HEK293 (cell line): ENCODE measurements around the gene DUSP16.
"Not testable (repeated sequence)": the region's sequence is repeated elsewhere in the genome, so short reads cannot be mapped to it uniquely, and the experiment has no call there.

ENCODE experiments used
- CTCF ChIA-PET: fragments of 350-600 bp; formaldehyde crosslinking; extraction: SDS; loops from one replicate; lab custom pipeline; 2021; ENCODE audit warnings: antibody characterized with exemption; lab: Yijun Ruan, JAX
- POLR2A ChIA-PET: fragments of 300-600 bp; formaldehyde crosslinking; extraction: SDS; loops from one replicate; lab custom pipeline; 2020; ENCODE audit warnings: antibody characterized with exemption, inconsistent platforms; lab: Yijun Ruan, JAX
- H3K27ac ChIP-seq: fragments of 200-500 bp; sonication (Bioruptor generic); 2 replicates; pipeline ENCODE4 v1.5.1; 2014; ENCODE audit warnings: low read depth, low read length, control low read depth, inconsistent platforms; ENCODE audit errors: extremely low read depth
- H3K36me3 ChIP-seq, 2 experiments: fragments of 200-500 bp in 1 of 2; sonication (Bioruptor generic) in 1 of 2; 1 replicate in 1 of 2; 2 replicates in 1 of 2; pipeline ENCODE4 v1.5.1; 2014 to 2017; ENCODE audit warnings: inconsistent platforms in 2 of 2, low read length in 2 of 2; ENCODE audit not compliant: control insufficient read depth in 2 of 2, insufficient read depth in 1 of 2
- H3K4me1 ChIP-seq: fragments of 200-500 bp; sonication (Bioruptor generic); 2 replicates; pipeline ENCODE4 v1.5.1; 2014; ENCODE audit warnings: mild to moderate bottlenecking, low read length, inconsistent platforms; ENCODE audit not compliant: control insufficient read depth, insufficient read depth
- H3K4me3 ChIP-seq: 2 replicates; pipeline ENCODE4 v1.5.1; 2011; ENCODE audit warnings: low read depth, mild to moderate bottlenecking, control low read depth, low read length, moderate library complexity
- H3K9me3 ChIP-seq: fragments of 200-500 bp; sonication (Bioruptor generic); 2 replicates; pipeline ENCODE4 v1.5.1; 2014; ENCODE audit warnings: low read depth, low read length, inconsistent platforms; ENCODE audit not compliant: control insufficient read depth, insufficient read depth
- BCL11B ChIP-seq: fragments of 450-650 bp; formaldehyde crosslinking; IDR thresholded peaks from 2 replicates; pipeline ENCODE4 v1.5.1; 2016; ENCODE audit warnings: low read depth, missing biosample characterization, missing genetic modification characterization
- GLIS2 ChIP-seq: fragments of 450-650 bp; formaldehyde crosslinking; IDR thresholded peaks from 2 replicates; pipeline ENCODE4 v1.5.1; 2016; ENCODE audit warnings: missing biosample characterization, missing genetic modification characterization
- HOXD13 ChIP-seq: sonication (generic); formaldehyde crosslinking; IDR thresholded peaks from 2 replicates; pipeline ENCODE4 v1.8.0; 2022; ENCODE audit warnings: missing genetic modification reagents, borderline replicate concordance
- IKZF3 ChIP-seq: fragments of 450-650 bp; IDR thresholded peaks from 2 replicates; pipeline ENCODE4 v1.5.0; 2018; ENCODE audit warnings: missing biosample characterization, mild to moderate bottlenecking, missing genetic modification characterization, moderate library complexity
- MEIS1 ChIP-seq: sonication (generic); formaldehyde crosslinking; IDR thresholded peaks from 2 replicates; pipeline ENCODE4 v1.8.1; 2022; ENCODE audit warnings: missing genetic modification reagents, mild to moderate bottlenecking, borderline replicate concordance
- OSR2 ChIP-seq: fragments of 450-650 bp; formaldehyde crosslinking; IDR thresholded peaks from 2 replicates; pipeline ENCODE4 v1.5.1; 2016; ENCODE audit warnings: missing biosample characterization, missing genetic modification characterization
- PRDM1 ChIP-seq: fragments of 450-650 bp; formaldehyde crosslinking; IDR thresholded peaks from 2 replicates; pipeline ENCODE4; 2016; ENCODE audit warnings: missing biosample characterization, missing genetic modification characterization
- RBAK ChIP-seq: fragments of 450-650 bp; formaldehyde crosslinking; IDR thresholded peaks from 2 replicates; pipeline ENCODE4 v1.5.1; 2016; ENCODE audit warnings: missing biosample characterization, missing genetic modification characterization
- TCF7L2 ChIP-seq: IDR thresholded peaks from 2 replicates; pipeline ENCODE4 v1.6.1; 2011; ENCODE audit warnings: low read depth, mild to moderate bottlenecking, inconsistent platforms, low read length, moderate library complexity, borderline replicate concordance
- ZFP69B ChIP-seq: fragments of 450-650 bp; formaldehyde crosslinking; IDR thresholded peaks from 2 replicates; pipeline ENCODE4 v1.5.1; 2016; ENCODE audit warnings: missing biosample characterization, missing genetic modification characterization
- ZNF157 ChIP-seq: fragments of 450-650 bp; formaldehyde crosslinking; IDR thresholded peaks from 2 replicates; pipeline ENCODE4 v1.5.1; 2016; ENCODE audit warnings: missing biosample characterization, missing genetic modification characterization
- ZNF19 ChIP-seq: fragments of 450-650 bp; formaldehyde crosslinking; IDR thresholded peaks from 2 replicates; pipeline ENCODE4; 2016; ENCODE audit warnings: missing biosample characterization, missing genetic modification characterization, low read depth
- ZNF266 ChIP-seq: fragments of 450-650 bp; formaldehyde crosslinking; IDR thresholded peaks from 2 replicates; pipeline ENCODE4 v1.5.1; 2016; ENCODE audit warnings: missing biosample characterization, missing genetic modification characterization, low read depth
- ZNF335 ChIP-seq: fragments of 450-650 bp; formaldehyde crosslinking; conservative IDR thresholded peaks from 2 replicates; pipeline ENCODE4 v1.5.1; 2016; ENCODE audit warnings: missing biosample characterization, missing genetic modification characterization
- ZNF37A ChIP-seq: fragments of 450-650 bp; IDR thresholded peaks from 2 replicates; pipeline ENCODE4 v1.5.1; 2018; ENCODE audit warnings: missing biosample characterization, missing genetic modification characterization
- ZNF416 ChIP-seq: fragments of 450-650 bp; formaldehyde crosslinking; IDR thresholded peaks from 2 replicates; pipeline ENCODE4 v1.5.1; 2016; ENCODE audit warnings: missing biosample characterization, missing genetic modification characterization
- ZNF560 ChIP-seq: fragments of 450-650 bp; formaldehyde crosslinking; IDR thresholded peaks from 2 replicates; pipeline ENCODE4 v1.5.1; 2017; ENCODE audit warnings: missing biosample characterization, missing genetic modification characterization, borderline replicate concordance
- ZNF664 ChIP-seq: fragments of 450-650 bp; formaldehyde crosslinking; IDR thresholded peaks from 2 replicates; pipeline ENCODE4 v1.5.1; 2016; ENCODE audit warnings: missing biosample characterization, missing genetic modification characterization
- ZNF777 ChIP-seq: fragments of 450-650 bp; formaldehyde crosslinking; IDR thresholded peaks from 2 replicates; pipeline ENCODE4 v1.5.1; 2017; ENCODE audit warnings: missing biosample characterization, missing genetic modification characterization, borderline replicate concordance
- ZSCAN30 ChIP-seq: fragments of 450-650 bp; IDR thresholded peaks from 2 replicates; pipeline ENCODE4 v1.5.1; 2018; ENCODE audit warnings: missing biosample characterization, mild to moderate bottlenecking, missing genetic modification characterization, moderate library complexity
- TF ChIP-seq, protein P1 (sequence below): fragments of 450-650 bp; formaldehyde crosslinking; IDR thresholded peaks from 2 replicates; pipeline ENCODE4 v1.5.1; 2016; ENCODE audit warnings: missing biosample characterization, missing genetic modification characterization
- TF ChIP-seq, protein P2 (sequence below): fragments of 450-650 bp; formaldehyde crosslinking; optimal IDR thresholded peaks from 2 replicates; pipeline ENCODE3; 2016; ENCODE audit warnings: missing biosample characterization, mild to moderate bottlenecking, missing genetic modification characterization
- TF ChIP-seq, protein P3 (sequence below): fragments of 450-650 bp; formaldehyde crosslinking; IDR thresholded peaks from 2 replicates; pipeline ENCODE4 v1.5.1; 2017; ENCODE audit warnings: missing biosample characterization, missing genetic modification characterization

Gene DUSP16

DNA sequence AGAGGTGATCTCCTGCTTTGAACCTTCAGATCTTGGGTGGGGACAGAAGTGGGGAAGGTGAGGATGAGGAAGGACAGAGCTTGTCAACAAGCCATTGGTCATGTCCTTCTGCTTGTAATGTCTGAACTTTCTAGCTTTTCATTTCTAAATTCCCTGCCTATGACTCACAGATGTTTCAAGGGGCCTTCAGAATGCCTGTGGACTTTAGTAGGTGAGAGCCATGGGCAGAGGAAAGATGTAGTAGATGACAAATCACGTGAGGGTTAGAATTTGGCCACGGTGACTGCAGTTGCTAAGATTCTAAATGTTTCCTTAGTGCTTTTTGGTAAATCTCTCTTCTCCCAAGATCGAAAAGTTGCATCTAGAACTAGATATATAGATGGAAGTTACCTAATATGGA is 30.3 kb upstream of the DUSP16 start (continued):
- TF ChIP-seq, protein P1, sequence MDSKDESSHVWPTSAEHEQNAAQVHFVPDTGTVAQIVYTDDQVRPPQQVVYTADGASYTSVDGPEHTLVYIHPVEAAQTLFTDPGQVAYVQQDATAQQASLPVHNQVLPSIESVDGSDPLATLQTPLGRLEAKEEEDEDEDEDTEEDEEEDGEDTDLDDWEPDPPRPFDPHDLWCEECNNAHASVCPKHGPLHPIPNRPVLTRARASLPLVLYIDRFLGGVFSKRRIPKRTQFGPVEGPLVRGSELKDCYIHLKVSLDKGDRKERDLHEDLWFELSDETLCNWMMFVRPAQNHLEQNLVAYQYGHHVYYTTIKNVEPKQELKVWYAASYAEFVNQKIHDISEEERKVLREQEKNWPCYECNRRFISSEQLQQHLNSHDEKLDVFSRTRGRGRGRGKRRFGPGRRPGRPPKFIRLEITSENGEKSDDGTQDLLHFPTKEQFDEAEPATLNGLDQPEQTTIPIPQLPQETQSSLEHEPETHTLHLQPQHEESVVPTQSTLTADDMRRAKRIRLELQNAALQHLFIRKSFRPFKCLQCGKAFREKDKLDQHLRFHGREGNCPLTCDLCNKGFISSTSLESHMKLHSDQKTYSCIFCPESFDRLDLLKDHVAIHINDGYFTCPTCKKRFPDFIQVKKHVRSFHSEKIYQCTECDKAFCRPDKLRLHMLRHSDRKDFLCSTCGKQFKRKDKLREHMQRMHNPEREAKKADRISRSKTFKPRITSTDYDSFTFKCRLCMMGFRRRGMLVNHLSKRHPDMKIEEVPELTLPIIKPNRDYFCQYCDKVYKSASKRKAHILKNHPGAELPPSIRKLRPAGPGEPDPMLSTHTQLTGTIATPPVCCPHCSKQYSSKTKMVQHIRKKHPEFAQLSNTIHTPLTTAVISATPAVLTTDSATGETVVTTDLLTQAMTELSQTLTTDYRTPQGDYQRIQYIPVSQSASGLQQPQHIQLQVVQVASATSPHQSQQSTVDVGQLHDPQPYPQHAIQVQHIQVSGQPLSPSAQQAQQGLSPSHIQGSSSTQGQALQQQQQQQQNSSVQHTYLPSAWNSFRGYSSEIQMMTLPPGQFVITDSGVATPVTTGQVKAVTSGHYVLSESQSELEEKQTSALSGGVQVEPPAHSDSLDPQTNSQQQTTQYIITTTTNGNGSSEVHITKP (tag by site-specific recombination): 0 out of 2 replicates have a peak, but pooled peaks have one; percentile 25
- TF ChIP-seq OSR2 (tag by site-specific recombination): no peak
- TF ChIP-seq ZNF19 (tag by site-specific recombination): no peak
- TF ChIP-seq PRDM1: 0 out of 2 replicates have a peak, but pooled peaks have one; percentile 30
- TF ChIP-seq IKZF3 (tag by site-specific recombination): no peak
- TF ChIP-seq, protein P2, sequence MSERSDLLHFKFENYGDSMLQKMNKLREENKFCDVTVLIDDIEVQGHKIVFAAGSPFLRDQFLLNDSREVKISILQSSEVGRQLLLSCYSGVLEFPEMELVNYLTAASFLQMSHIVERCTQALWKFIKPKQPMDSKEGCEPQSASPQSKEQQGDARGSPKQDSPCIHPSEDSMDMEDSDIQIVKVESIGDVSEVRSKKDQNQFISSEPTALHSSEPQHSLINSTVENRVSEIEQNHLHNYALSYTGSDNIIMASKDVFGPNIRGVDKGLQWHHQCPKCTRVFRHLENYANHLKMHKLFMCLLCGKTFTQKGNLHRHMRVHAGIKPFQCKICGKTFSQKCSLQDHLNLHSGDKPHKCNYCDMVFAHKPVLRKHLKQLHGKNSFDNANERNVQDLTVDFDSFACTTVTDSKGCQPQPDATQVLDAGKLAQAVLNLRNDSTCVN (tag by site-specific recombination): no peak

DNA sequence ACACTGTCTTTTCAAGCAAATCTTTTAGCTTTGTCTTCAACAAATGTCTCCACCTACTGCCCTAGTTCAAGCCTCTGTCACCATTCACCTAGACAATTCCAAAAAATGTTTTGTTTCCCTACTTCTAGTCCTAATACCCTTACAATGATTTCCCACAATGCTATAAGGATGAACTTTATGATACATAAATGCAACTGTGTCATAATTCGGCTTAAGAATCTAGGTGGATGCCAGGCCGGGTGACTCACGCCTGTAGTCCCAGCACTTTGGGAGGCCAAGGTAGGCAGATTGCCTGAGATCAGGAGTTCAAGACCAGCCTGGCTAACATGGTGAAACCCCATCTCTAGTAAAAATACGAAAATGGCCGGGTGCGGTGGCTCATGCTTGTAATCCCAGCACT is 28.3 kb upstream of the DUSP16 start:
- TF ChIP-seq HOXD13 (CRISPR knock-in tag) (no peak), ZNF777 (tag by site-specific recombination) (no peak), BCL11B (no peak), ZNF416 (tag by site-specific recombination) (no peak), ZNF560 (tag by site-specific recombination) (no peak), ZNF664 (no peak), ZNF335 (tag by site-specific recombination) (no peak), ZNF266 (tag by site-specific recombination) (no peak), TCF7L2 (no peak), RBAK (tag by site-specific recombination) (no peak), ZSCAN30 (no peak), MEIS1 (no peak), IKZF3 (tag by site-specific recombination) (no peak), GLIS2 (tag by site-specific recombination) (no peak), ZFP69B (no peak), ZNF37A (tag by site-specific recombination) (no peak), ZNF157 (tag by site-specific recombination) (no peak)
- TF ChIP-seq, protein P3, sequence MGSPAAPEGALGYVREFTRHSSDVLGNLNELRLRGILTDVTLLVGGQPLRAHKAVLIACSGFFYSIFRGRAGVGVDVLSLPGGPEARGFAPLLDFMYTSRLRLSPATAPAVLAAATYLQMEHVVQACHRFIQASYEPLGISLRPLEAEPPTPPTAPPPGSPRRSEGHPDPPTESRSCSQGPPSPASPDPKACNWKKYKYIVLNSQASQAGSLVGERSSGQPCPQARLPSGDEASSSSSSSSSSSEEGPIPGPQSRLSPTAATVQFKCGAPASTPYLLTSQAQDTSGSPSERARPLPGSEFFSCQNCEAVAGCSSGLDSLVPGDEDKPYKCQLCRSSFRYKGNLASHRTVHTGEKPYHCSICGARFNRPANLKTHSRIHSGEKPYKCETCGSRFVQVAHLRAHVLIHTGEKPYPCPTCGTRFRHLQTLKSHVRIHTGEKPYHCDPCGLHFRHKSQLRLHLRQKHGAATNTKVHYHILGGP (tag by site-specific recombination): no peak
- Histone ChIP-seq H3K4me1 (no peaks in the 10 kb centered on the region), H3K4me3 (no peak overlapping the region), H3K9me3 (no peaks in the 10 kb centered on the region), H3K36me3 (no peaks in the 10 kb centered on the region), H3K27ac (no peak overlapping the region)
- POLR2A ChIA-PET: no interaction called here
- CTCF ChIA-PET: interaction anchor here (0.8 to 1.5 kb wide), 2 partner anchors 17 to 92 kb away, joined by 3 read pairs; no protein-coding TSS in a partner anchor

DNA sequence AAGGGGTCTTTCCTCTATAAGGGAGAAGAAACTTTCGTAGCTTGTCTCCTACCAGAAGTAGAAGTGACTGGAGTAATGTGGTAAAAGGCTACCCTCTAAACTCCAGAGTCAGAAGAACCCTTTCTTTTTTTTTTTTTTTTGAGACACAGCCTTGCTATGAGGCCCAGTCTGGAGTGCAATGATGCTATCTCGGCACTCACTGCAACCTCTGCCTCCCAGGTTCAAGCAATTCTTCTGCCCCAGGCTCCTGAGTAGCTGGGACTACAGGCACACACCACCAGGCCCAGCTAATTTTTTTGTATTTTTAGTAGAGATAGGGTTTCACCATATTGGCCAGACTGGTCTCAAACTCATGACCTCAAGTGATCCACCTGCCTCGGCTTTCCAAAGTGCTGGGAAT is 25.8 kb upstream of the DUSP16 start:
- POLR2A ChIA-PET, H3K9me3 ChIP-seq, H3K36me3 ChIP-seq, H3K27ac ChIP-seq, H3K4me3 ChIP-seq, H3K4me1 ChIP-seq: not testable (repeated sequence)
- CTCF ChIA-PET: interaction anchor here (0.6 kb wide), 1 partner anchor 20 kb away, joined by 4 read pairs; no protein-coding TSS in a partner anchor
